Activated CD8-positive, alpha-beta memory T cell treated with anti-CD3 and anti-CD28 coated beads for 36 hours (primary cell): Measurements from ENCODE around the gene CELA2A. TPM values are rescaled to one million over a fixed set of nuclear protein-coding genes. Genes with fewer than 3 reads are reported as not detected.

Experiments
- CTCF ChIA-PET: fragments of 350-600 bp; sonication (Branson Sonifier 250); formaldehyde crosslinking; loops from one replicate; lab custom pipeline; 2021; ENCODE audit warnings: antibody characterized with exemption; lab: Charles Lee
- POLR2A ChIA-PET: fragments of 350-600 bp; sonication (Branson Sonifier 250); formaldehyde crosslinking; loops from one replicate; lab custom pipeline; 2021; ENCODE audit warnings: antibody characterized with exemption; lab: Charles Lee
- total RNA-seq, 2 experiments: library from RNA; stranded (reverse); gene quantifications; one replicate each; pipeline ENCODE4 v1.2.3, GENCODE V29; 2021

CELA2A gene
- not detected for total RNA-seq

- POLR2A ChIA-PET = no interaction called here
- CTCF ChIA-PET = interaction anchor here (0.6 to 0.7 kb wide), 2 partner anchors 33 to 140 kb away, joined by 4 to 5 read pairs; no protein-coding TSS in a partner anchor
These were observed at the start of gene CELA2A for GRCh38 chr1:15456313-15456954. Gene CELA2A, plus strand, starts transcription at chr1:15456732. Its CDS starts 22 bp downstream, at chr1:15456754.

- ChIA-PET CTCF (interaction anchor here (1.9 kb wide), 1 partner anchor 21 kb away, joined by 4 read pairs; no protein-coding TSS in a partner anchor), POLR2A (no interaction called here)
These were observed 49.0 kb upstream of the CELA2A start for GRCh38 chr1:15407580-15407979.

GRCh38 chr1:15408890-15409387 lies 47.6 kb upstream of the CELA2A start:
- ChIA-PET POLR2A (no interaction called here), CTCF (interaction anchor here (0.5 to 1.9 kb wide), 2 partner anchors 22 to 568 kb away, joined by 3 to 4 read pairs; no protein-coding TSS in a partner anchor)

GRCh38 chr1:15409388-15410222 lies 46.9 kb upstream of the CELA2A start, which contains the start of gene EFHD2:
Gene EFHD2, plus strand, starts transcription at chr1:15409888. Its CDS starts 84 bp downstream, at chr1:15409972.
- ChIA-PET POLR2A (interaction anchor here (1.0 kb wide), 1 partner anchor 86 kb away, joined by 3 read pairs; no protein-coding TSS in a partner anchor), CTCF (no interaction called here)

GRCh38 chr1:15410223-15410883 lies 46.2 kb upstream of the CELA2A start:
- ChIA-PET POLR2A (interaction anchor here (0.5 to 1.0 kb wide), 2 partner anchors 87 to 116 kb away, joined by 3 to 4 read pairs; no protein-coding TSS in a partner anchor), CTCF (interaction anchor here (2.7 kb wide), 1 partner anchor 21 kb away, joined by 8 read pairs; no protein-coding TSS in a partner anchor)

GRCh38 chr1:15410884-15411245 lies 45.7 kb upstream of the CELA2A start:
- ChIA-PET CTCF (interaction anchor here (2.7 kb wide), 1 partner anchor 21 kb away, joined by 8 read pairs; no protein-coding TSS in a partner anchor), POLR2A (interaction anchor here (0.5 to 1.0 kb wide), 2 partner anchors 87 to 115 kb away, joined by 3 to 4 read pairs; no protein-coding TSS in a partner anchor)

- ChIA-PET POLR2A (interaction anchor here (0.6 to 1.6 kb wide), 2 partner anchors 20 to 25 kb away, joined by 3 read pairs; no protein-coding TSS in a partner anchor), CTCF (interaction anchor here (0.7 to 2.7 kb wide), 6 partner anchors 20 to 115 kb away, joined by 3 to 8 read pairs (median 4); partner anchors contain the start of gene DNAJC16)
These were observed 44.9 kb upstream of the CELA2A start for GRCh38 chr1:15411593-15412137.

- CTCF ChIA-PET = interaction anchor here (0.7 to 2.7 kb wide), 6 partner anchors 19 to 115 kb away, joined by 3 to 8 read pairs (median 4); partner anchors contain the start of gene DNAJC16
- POLR2A ChIA-PET = interaction anchor here (1.6 kb wide), 1 partner anchor 19 kb away, joined by 3 read pairs; no protein-coding TSS in a partner anchor
These were observed 44.2 kb upstream of the CELA2A start for GRCh38 chr1:15412175-15412800.

- ChIA-PET POLR2A (interaction anchor here (1.6 kb wide), 1 partner anchor 19 kb away, joined by 3 read pairs; no protein-coding TSS in a partner anchor), CTCF (interaction anchor here (0.7 to 2.7 kb wide), 6 partner anchors 19 to 114 kb away, joined by 3 to 8 read pairs (median 4); partner anchors contain the start of gene DNAJC16)
These were observed 43.7 kb upstream of the CELA2A start for GRCh38 chr1:15412843-15413242.

- POLR2A ChIA-PET = no interaction called here
- CTCF ChIA-PET = no interaction called here
These were observed 42.7 kb upstream of the CELA2A start for GRCh38 chr1:15413563-15414444.

GRCh38 chr1:15414445-15414983 lies 42.0 kb upstream of the CELA2A start:
- ChIA-PET CTCF (no interaction called here), POLR2A (no interaction called here)

- ChIA-PET CTCF (interaction anchor here (1.9 kb wide), 2 partner anchors 14 to 113 kb away, joined by 4 to 9 read pairs; no protein-coding TSS in a partner anchor), POLR2A (no interaction called here)
These were observed 39.2 kb upstream of the CELA2A start for GRCh38 chr1:15417059-15417934.

- POLR2A ChIA-PET = no interaction called here
These were observed 37.6 kb upstream of the CELA2A start for GRCh38 chr1:15418806-15419515.

GRCh38 chr1:15420853-15421465 lies 35.6 kb upstream of the CELA2A start:
- ChIA-PET CTCF (no interaction called here), POLR2A (no interaction called here)

More at GRCh38 chr1:15418806-15419515, 37.6 kb upstream of the CELA2A start:
- CTCF ChIA-PET = interaction anchor here (1.3 kb wide), 1 partner anchor 77 kb away, joined by 3 read pairs; no protein-coding TSS in a partner anchor
